Measurements from ENCODE around the gene NEDD4. TPM values are rescaled to one million over a fixed set of nuclear protein-coding genes. Genes with fewer than 3 reads are reported as not detected.

The NEDD4 gene
- total and polyA plus RNA-seq, 7 donors: 3.2 to 28.6 (median 19.4) TPM

GRCh38 chr15:55859681-55860080 is 133.7 kb downstream of the NEDD4 start:
- 88 to 90% methylated on average over 1 of the region's 1 CpG for WGBS, 2 donors
- DNase-seq: no peak
- Histone ChIP-seq H3K27me3 (no peaks in the 10 kb centered on the region), H3K4me1 (no peaks in the 10 kb centered on the region), H3K36me3 (peaks cover 0 to 67% (median 13%) of the 10 kb centered on the region in 4 donors), H3K27ac (no peak overlapping the region), H3K4me3 (no peak overlapping the region), H3K9me3 (no peaks in the 10 kb centered on the region)
- intact Hi-C loops (cut with DNase I): no loop called here
- TF ChIP-seq POLR2A (IDR thresholded peaks at IDR 0.05): no peak
- no peak for TF ChIP-seq POLR2AphosphoS5 (IDR thresholded peaks at IDR 0.05)
- TF ChIP-seq EP300 (IDR thresholded peaks at IDR 0.05): no peak
- TF ChIP-seq CTCF (IDR thresholded peaks at IDR 0.05): no peak

GRCh38 chr15:55858661-55859060 is 134.8 kb downstream of the NEDD4 start:
- Histone ChIP-seq H3K9me3 (no peaks in the 10 kb centered on the region), H3K27me3 (no peaks in the 10 kb centered on the region), H3K4me1 (no peaks in the 10 kb centered on the region), H3K27ac (no peak overlapping the region), H3K4me3 (no peak overlapping the region), H3K36me3 (peaks cover 0 to 68% (median 13%) of the 10 kb centered on the region in 4 donors)
- DNase-seq: no peak
- 85 to 87% methylated on average over 4 of the region's 4 CpGs for WGBS, 2 donors
- intact Hi-C loops (cut with DNase I): no loop called here
- no peak for TF ChIP-seq POLR2A (IDR thresholded peaks at IDR 0.05)
- TF ChIP-seq EP300 (IDR thresholded peaks at IDR 0.05): no peak
- no peak for TF ChIP-seq POLR2AphosphoS5 (IDR thresholded peaks at IDR 0.05)
- TF ChIP-seq CTCF (IDR thresholded peaks at IDR 0.05): no peak

GRCh38 chr15:55856506-55857164 is 136.8 kb downstream of the NEDD4 start:
- H3K36me3 ChIP-seq: peaks cover 0 to 63% (median 16%) of the 10 kb centered on the region in 4 donors
- whole genome bisulfite sequencing, 2 donors: 70 to 72% methylated on average over 4 of the region's 4 CpGs
- TF ChIP-seq EP300 (IDR thresholded peaks at IDR 0.05) (no peak), POLR2A (IDR thresholded peaks at IDR 0.05) (no peak), CTCF (IDR thresholded peaks at IDR 0.05) (no peak), POLR2AphosphoS5 (IDR thresholded peaks at IDR 0.05) (no peak)
- DNase-seq: no peak
- no peaks in the 10 kb centered on the region for H3K4me1 ChIP-seq
- H3K9me3 ChIP-seq: no peaks in the 10 kb centered on the region
- H3K27ac ChIP-seq: no peak overlapping the region
- intact Hi-C loops (cut with DNase I): no loop called here
- H3K4me3 ChIP-seq: no peak overlapping the region
- H3K27me3 ChIP-seq: no peaks in the 10 kb centered on the region

- H3K36me3 ChIP-seq: peaks cover 0 to 50% (median 7%) of the 10 kb centered on the region in 4 donors
- DNase-seq: no peak
- intact Hi-C loops (cut with DNase I): no loop called here
Observed at GRCh38 chr15:55853134-55853533, 140.3 kb downstream of the NEDD4 start.

More at GRCh38 chr15:55853134-55853533, 140.3 kb downstream of the NEDD4 start:
- 72 to 84% methylated on average over 4 of the region's 4 CpGs for WGBS, 2 donors
- Histone ChIP-seq H3K27ac (no peak overlapping the region), H3K4me3 (no peak overlapping the region), H3K9me3 (no peaks in the 10 kb centered on the region), H3K27me3 (no peaks in the 10 kb centered on the region), H3K4me1 (no peaks in the 10 kb centered on the region)
- TF ChIP-seq POLR2AphosphoS5 (IDR thresholded peaks at IDR 0.05): no peak
- no peak for TF ChIP-seq EP300 (IDR thresholded peaks at IDR 0.05)
- no peak for TF ChIP-seq CTCF (IDR thresholded peaks at IDR 0.05)
- TF ChIP-seq POLR2A (IDR thresholded peaks at IDR 0.05): no peak
